K562 (cell line): Measurements from ENCODE around the gene SMAD1. TPM values are rescaled to one million over a fixed set of nuclear protein-coding genes. Genes with fewer than 3 reads are reported as not detected.

Source experiments
- ATAC-seq: fragments of 200-7000 bp; cut with Tn5 transposase; 3 replicates; pipeline ENCODE4 v1.9.1; 2020; ENCODE audit warnings: moderate library complexity
- BruUV-seq: library from RNA; stranded (reverse); fragments of 400-500 nt; replicated peaks from 2 replicates; lab custom pipeline; 2021; lab: Mats Ljungman, UMichigan
- CTCF ChIA-PET: fragments of 300-600 bp; formaldehyde crosslinking; extraction: SDS; loops from one replicate; lab custom pipeline; 2021; ENCODE audit warnings: low intra/inter-chr PET ratio; lab: Yijun Ruan, JAX
- POLR2A ChIA-PET: fragments of 300-600, 350-650 bp; sonication (Branson Sonifier 250); formaldehyde crosslinking; extraction: SDS; loops from one replicate; lab custom pipeline; 2021; ENCODE audit warnings: antibody characterized with exemption, inconsistent platforms; lab: Yijun Ruan, JAX
- DNase-seq, 4 experiments: peaks; one replicate each; pipeline versions ENCODE4 v3.0.0 to v3.0.0-alpha.2; 2011 to 2018; ENCODE audit warnings: low spot score in 3 of 4, mixed read lengths in 3 of 4; ENCODE audit errors: extremely low read depth in 1 of 4
- FAIRE-seq: peaks from 2 replicates; lab custom pipeline; 2011; peaks lifted over from hg19 to GRCh38; lab: Jason Lieb, UNC
- H2AFZ ChIP-seq: 2 replicates; pipeline ENCODE4 v1.6.0; 2011; ENCODE audit warnings: low read depth, low read length, control low read depth, inconsistent platforms
- H3K27ac ChIP-seq: fragments of 200-600 bp; 3 replicates; pipeline ENCODE4 v1.8.0; 2011; ENCODE audit warnings: low read depth, mild to moderate bottlenecking, control low read depth, inconsistent platforms, low read length, moderate library complexity, mixed read lengths; ENCODE audit errors: extremely low read depth
- H3K27me3 ChIP-seq, 2 experiments: fragments of 300-600 bp in 1 of 2; 2 replicates in 1 of 2; 3 replicates in 1 of 2; pipeline versions ENCODE4 v1.6.0 to v1.8.0; 2011; ENCODE audit warnings: inconsistent platforms in 2 of 2, low read length in 2 of 2, mild to moderate bottlenecking in 1 of 2, mixed read lengths in 1 of 2, moderate library complexity in 1 of 2; ENCODE audit not compliant: control insufficient read depth in 2 of 2, insufficient read depth in 2 of 2
- H3K36me3 ChIP-seq: fragments of 300-600 bp; 3 replicates; pipeline ENCODE4 v1.8.0; 2011; ENCODE audit warnings: mild to moderate bottlenecking, low read length, inconsistent platforms; ENCODE audit not compliant: control insufficient read depth, insufficient read depth
- H3K4me1 ChIP-seq, 2 experiments: fragments of 200-600 bp in 1 of 2; replicated peaks in 1 of 2; 2 replicates in 1 of 2; 3 replicates in 1 of 2; pipeline versions ENCODE4 v1.5.1 to v1.8.0; 2011; ENCODE audit warnings: inconsistent platforms in 2 of 2, low read length in 2 of 2, mild to moderate bottlenecking in 1 of 2, mixed read lengths in 1 of 2, moderate library complexity in 1 of 2; ENCODE audit not compliant: control insufficient read depth in 2 of 2, insufficient read depth in 2 of 2
- H3K4me2 ChIP-seq: 2 replicates; pipeline ENCODE4 v1.6.1; 2011; ENCODE audit warnings: low read length, control low read depth, inconsistent platforms, mixed read lengths; ENCODE audit not compliant: insufficient read depth
- H3K4me3 ChIP-seq: fragments of 200-600 bp; sonication (generic), shearing (Covaris generic); 2 replicates; pipeline ENCODE4 v1.5.1; 2016; ENCODE audit warnings: control low read depth, inconsistent platforms
- H3K79me2 ChIP-seq: fragments of 200-600 bp; 3 replicates; pipeline ENCODE4 v1.8.0; 2011; ENCODE audit warnings: low read length, inconsistent platforms; ENCODE audit not compliant: control insufficient read depth, insufficient read depth
- H3K9ac ChIP-seq, 2 experiments: 2 replicates each; pipeline versions ENCODE4 v1.6.0 to v1.6.1; 2011; ENCODE audit warnings: low read depth in 2 of 2, low read length in 2 of 2, control low read depth in 1 of 2, inconsistent platforms in 1 of 2, mild to moderate bottlenecking in 1 of 2, mixed read lengths in 1 of 2; ENCODE audit not compliant: insufficient read depth in 1 of 2
- H3K9me1 ChIP-seq: one replicate; pipeline ENCODE4 v1.6.0; 2011; ENCODE audit warnings: inconsistent platforms, mild to moderate bottlenecking, low read length, moderate library complexity; ENCODE audit not compliant: control insufficient read depth, insufficient read depth
- H3K9me3 ChIP-seq: replicated peaks from 2 replicates; pipeline ENCODE4 v1.5.1; 2011; ENCODE audit warnings: low read depth, low read length, inconsistent platforms; ENCODE audit not compliant: control insufficient read depth, insufficient read depth
- H4K20me1 ChIP-seq: replicated peaks from 2 replicates; pipeline ENCODE4 v1.6.1; 2011; ENCODE audit warnings: low read length, inconsistent platforms, mixed read lengths; ENCODE audit not compliant: control insufficient read depth, insufficient read depth
- HCFC1 ChIP-seq: IDR thresholded peaks from 2 replicates; pipeline ENCODE4 v1.6.1; 2012; ENCODE audit warnings: low read depth, low read length, improper control_type of control experiment
- HMGXB4 ChIP-seq: sonication (generic); formaldehyde crosslinking; IDR thresholded peaks from 2 replicates; pipeline ENCODE4 v1.8.1; 2023; ENCODE audit warnings: mild to moderate bottlenecking, missing genetic modification reagents
- POLR2B ChIP-seq: fragments of 450-650 bp; IDR thresholded peaks from 2 replicates; pipeline ENCODE4 v1.6.1; 2018; ENCODE audit warnings: low read depth; ENCODE audit not compliant: partially characterized antibody
- PRDM10 ChIP-seq: fragments of 450-650 bp; IDR thresholded peaks from 2 replicates; pipeline ENCODE4 v1.6.1; 2018; ENCODE audit not compliant: partially characterized antibody
- RNF2 ChIP-seq: sonication (generic); IDR thresholded peaks from 2 replicates; pipeline ENCODE4 v1.6.1; 2016
- ZNF134 ChIP-seq: fragments of 250-450 bp; sonication (Bioruptor Pico); conservative IDR thresholded peaks from 2 replicates; pipeline ENCODE4 v1.4.0; 2020
- ZNF507 ChIP-seq: conservative IDR thresholded peaks from 2 replicates; pipeline ENCODE4 v1.6.1; 2017; ENCODE audit warnings: missing genetic modification characterization, missing compliant biosample characterization
- ZNF699 ChIP-seq: fragments of 250-450 bp; sonication (Bioruptor Pico); IDR thresholded peaks from 2 replicates; pipeline ENCODE4 v1.8.0; 2021; ENCODE audit warnings: mild to moderate bottlenecking, moderate library complexity; ENCODE audit not compliant: insufficient replicate concordance
- whole genome bisulfite sequencing: fragments of 100-300 bp; shearing (Covaris generic); methylation state at CpG from one replicate; pipeline ENCODE4 v1.1.6; 2016; ENCODE audit warnings: low coverage, mixed read lengths; ENCODE audit not compliant: insufficient coverage; ENCODE audit errors: missing lambda C conversion rate; 5-methylcytosine and 5-hydroxymethylcytosine counted together
- in situ Hi-C: fragments of 300-500 bp; cut with MboI; formaldehyde crosslinking; loops from 4 replicates; pipeline ENCODE4 v1.15.0; 2018; ENCODE audit warnings: inconsistent platforms, mixed read lengths
- intact Hi-C: fragments of 100-400 bp; cut with micrococcal nuclease; formaldehyde crosslinking; loops from 2 replicates; pipeline ENCODE4 v1.14.2; 2022
- polyA plus RNA-seq, 8 experiments: library from polyadenylated mRNA; depleted of rRNA in 4 of 8; stranded (reverse) in 5 of 8; unstranded in 3 of 8; fragments of >200 nt; fragmentation: Nextera tagmentation in 2 of 8; fragmentation: Illumina TruSeq in 1 of 8; extraction: Ambion mirVana in 2 of 8; extraction: Trizol in 1 of 8; gene quantifications; 2 replicates each; pipeline versions ENCODE4 v1.2.1 to v1.2.3, GENCODE V29; 2011 to 2014; ENCODE audit warnings: inconsistent platforms in 1 of 8, missing spikeins in 1 of 8
- total RNA-seq, 7 experiments: library from RNA; depleted of rRNA in 6 of 7; stranded (reverse); fragments of >200 nt in 6 of 7; fragmentation: Illumina TruSeq in 2 of 7; extraction: Trizol in 2 of 7; gene quantifications; 2 replicates each; pipeline versions ENCODE4 v1.2.1 to v1.2.3, GENCODE V29; 2011 to 2021; ENCODE audit warnings: low replicate concordance in 1 of 7
- TF ChIP-seq, protein P1 (sequence below): fragments of 250-450 bp; sonication (Bioruptor Pico); IDR thresholded peaks from 2 replicates; pipeline ENCODE4 v1.5.0; 2020; ENCODE audit warnings: mild to moderate bottlenecking

Gene SMAD1
- total and polyA plus RNA-seq, 9 of the 15 experiments (the other 6 are each of a cell fraction or from before 2014, with no cell fraction given), result 0.05 to 0.54 (median 0.21) TPM; not detected in 3

DNA sequence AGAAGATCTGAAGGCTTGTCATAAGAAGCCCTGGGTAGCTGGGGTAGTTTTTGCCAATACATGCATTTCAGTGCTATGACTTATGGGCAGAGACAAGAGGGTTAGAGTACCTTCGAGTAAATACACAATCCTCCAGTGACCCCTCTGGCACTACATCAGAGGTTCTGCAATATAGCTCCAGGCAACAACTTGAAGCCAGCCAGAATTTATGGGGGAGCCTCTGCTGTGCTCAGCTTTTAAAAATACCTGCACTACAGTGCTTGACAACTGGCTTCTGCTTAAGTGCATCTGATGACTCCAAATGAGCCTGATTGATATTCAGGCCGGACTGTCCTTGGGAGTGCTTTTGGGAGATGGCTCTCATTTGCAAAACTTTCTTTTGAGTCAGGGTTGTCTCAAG lies 44.9 kb upstream of the SMAD1 start:
- Histone ChIP-seq H3K9me3 (no peaks in the 10 kb centered on the region), H3K79me2 (no peaks in the 10 kb centered on the region), H3K9ac (no peak overlapping the region), H3K9me1 (no peaks in the 10 kb centered on the region), H3K4me3 (no peak overlapping the region), H3K36me3 (no peaks in the 10 kb centered on the region), H4K20me1 (no peaks in the 10 kb centered on the region), H3K4me2 (no peak overlapping the region), H3K4me1 (no peaks in the 10 kb centered on the region), H3K27me3 (no peaks in the 10 kb centered on the region), H2AFZ (no peak overlapping the region), H3K27ac (no peak overlapping the region)
- intact Hi-C loops (no loop called here), in situ Hi-C loops (no loop called here)
- CTCF ChIA-PET, result no interaction called here
- ATAC-seq (no peak), DNase-seq (no peak), FAIRE-seq (no peak)
- TF ChIP-seq POLR2B (no peak), PRDM10 (no peak), HMGXB4 (CRISPR knock-in tag) (no peak), RNF2 (no peak), ZNF699 (CRISPR knock-in tag) (no peak), ZNF134 (CRISPR knock-in tag) (no peak), HCFC1 (no peak), ZNF507 (tag) (no peak)
- TF ChIP-seq, protein P1, sequence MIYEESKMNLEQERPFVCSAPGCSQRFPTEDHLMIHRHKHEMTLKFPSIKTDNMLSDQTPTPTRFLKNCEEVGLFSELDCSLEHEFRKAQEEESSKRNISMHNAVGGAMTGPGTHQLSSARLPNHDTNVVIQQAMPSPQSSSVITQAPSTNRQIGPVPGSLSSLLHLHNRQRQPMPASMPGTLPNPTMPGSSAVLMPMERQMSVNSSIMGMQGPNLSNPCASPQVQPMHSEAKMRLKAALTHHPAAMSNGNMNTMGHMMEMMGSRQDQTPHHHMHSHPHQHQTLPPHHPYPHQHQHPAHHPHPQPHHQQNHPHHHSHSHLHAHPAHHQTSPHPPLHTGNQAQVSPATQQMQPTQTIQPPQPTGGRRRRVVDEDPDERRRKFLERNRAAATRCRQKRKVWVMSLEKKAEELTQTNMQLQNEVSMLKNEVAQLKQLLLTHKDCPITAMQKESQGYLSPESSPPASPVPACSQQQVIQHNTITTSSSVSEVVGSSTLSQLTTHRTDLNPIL, result no peak
- 4% methylated on average over 2 of the region's 2 CpGs for WGBS
- BruUV-seq, result no TSS peak
- POLR2A ChIA-PET, result no interaction called here
